GM21526 (cell line): ENCODE data around the gene TPH2.
A peak's percentile ranks its signal among the peaks of the same experiment; 100 is the strongest.

Experiments
- ATAC-seq: cut with Tn5 transposase; IDR thresholded peaks from one replicate; pipeline ENCODE4 v1.9.1; 2021; ENCODE audit warnings: moderate library complexity; ENCODE audit not compliant: unreplicated experiment, low FRiP score

Gene TPH2

DNA sequence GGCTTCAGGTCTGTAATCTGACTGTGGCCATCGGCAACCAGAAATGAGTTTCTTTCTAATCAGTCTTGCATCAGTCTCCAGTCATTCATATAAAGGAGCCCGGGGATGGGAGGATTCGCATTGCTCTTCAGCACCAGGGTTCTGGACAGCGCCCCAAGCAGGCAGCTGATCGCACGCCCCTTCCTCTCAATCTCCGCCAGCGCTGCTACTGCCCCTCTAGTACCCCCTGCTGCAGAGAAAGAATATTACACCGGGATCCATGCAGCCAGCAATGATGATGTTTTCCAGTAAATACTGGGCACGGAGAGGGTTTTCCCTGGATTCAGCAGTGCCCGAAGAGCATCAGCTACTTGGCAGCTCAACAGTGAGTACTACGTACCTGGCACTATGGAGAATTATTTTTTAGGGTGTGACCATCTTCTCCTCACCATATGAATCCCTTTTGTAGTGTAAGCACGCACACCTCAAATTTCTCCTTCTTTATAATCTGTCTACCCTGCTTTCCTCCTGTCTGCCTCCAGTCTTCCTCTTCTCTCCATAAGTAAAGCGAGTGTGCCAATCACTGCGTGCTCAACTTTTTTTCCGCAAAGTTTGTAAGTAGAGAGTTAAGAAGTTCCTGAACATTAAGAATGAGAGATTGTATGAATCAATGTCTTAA lies at the start of gene TPH2:
TSS of gene TPH2 (plus strand) at position 118 of the 658 bp plus-strand sequence. CDS start at position 260, 142 bp downstream.
- peak; percentile 73 for ATAC-seq

DNA sequence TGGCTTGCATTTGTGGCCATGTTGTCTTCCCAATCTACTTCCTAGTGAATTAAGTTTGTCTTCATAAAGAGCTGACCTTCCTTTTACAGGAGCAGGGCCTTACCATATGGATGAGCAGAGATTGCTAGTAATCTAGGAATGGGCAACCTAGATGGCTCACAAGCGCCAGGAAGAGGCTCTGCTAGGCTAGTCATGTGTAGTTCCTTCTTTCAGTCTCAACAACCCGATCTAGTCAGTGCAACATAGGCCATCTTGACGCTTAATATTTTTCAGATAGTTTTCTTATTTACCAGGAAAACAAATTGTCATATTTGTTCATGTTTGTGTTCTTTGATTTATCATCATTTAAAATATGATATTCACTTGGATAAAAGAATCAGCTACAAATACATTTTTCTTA lies 48.2 kb upstream of the TPH2 start:
- no peak for ATAC-seq

- ATAC-seq: no peak
Measured at GRCh38 chr12:71892059-71892458, 46.6 kb upstream of the TPH2 start.

GRCh38 chr12:71896205-71896882 lies 42.3 kb upstream of the TPH2 start:
- ATAC-seq: no peak

- no peak for ATAC-seq
Measured at GRCh38 chr12:71900091-71900490, 38.6 kb upstream of the TPH2 start.

GRCh38 chr12:71904629-71905028 lies 34.0 kb upstream of the TPH2 start:
- no peak for ATAC-seq

DNA sequence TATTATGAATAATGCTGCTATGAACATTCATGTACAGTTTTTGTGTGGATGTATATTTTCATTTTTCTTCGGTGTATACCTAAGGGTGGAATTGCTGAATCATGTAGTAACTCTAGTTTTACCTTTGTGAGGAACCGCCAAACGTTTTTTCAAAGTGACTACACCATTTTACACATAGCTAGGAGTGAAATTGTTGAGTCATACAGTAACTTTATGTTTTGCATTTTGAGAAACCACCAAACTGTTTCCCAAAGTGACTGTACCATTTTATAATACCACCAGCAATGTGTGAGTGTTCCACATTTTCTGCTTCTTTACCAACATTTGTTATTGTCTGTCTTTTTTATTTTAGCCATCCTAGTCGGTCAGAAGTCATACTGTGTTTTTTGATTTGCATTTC lies 3.1 kb upstream of the TPH2 start:
- ATAC-seq: peak; percentile 74

GRCh38 chr12:71940068-71940467 lies 1.4 kb downstream of the TPH2 start:
- no peak for ATAC-seq

- no peak for ATAC-seq
Measured at GRCh38 chr12:71941174-71941573, 2.5 kb downstream of the TPH2 start.

DNA sequence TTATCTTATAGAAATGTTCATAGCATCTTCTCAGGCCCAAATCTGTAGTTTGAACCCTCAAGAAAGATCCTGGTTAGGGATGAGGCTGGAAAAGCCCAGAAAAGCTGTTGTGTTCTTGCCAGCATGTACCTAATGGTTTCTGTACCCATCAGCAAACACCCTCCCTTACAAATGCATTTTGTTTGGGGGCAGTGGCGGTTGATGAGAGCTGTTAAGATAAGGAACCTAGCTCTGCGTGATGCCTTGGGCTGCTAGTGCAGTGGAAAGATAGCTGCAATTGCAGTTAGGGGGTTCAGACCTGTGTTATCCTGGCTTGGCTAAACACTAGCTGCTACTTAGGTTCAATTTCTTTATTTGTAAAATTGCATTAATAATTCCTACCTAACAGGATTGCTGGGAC lies 3.6 kb downstream of the TPH2 start:
- ATAC-seq: no peak

- no peak for ATAC-seq
Measured at GRCh38 chr12:71942703-71943102, 4.1 kb downstream of the TPH2 start.

GRCh38 chr12:71945121-71945520 lies 6.5 kb downstream of the TPH2 start:
- ATAC-seq: no peak

DNA sequence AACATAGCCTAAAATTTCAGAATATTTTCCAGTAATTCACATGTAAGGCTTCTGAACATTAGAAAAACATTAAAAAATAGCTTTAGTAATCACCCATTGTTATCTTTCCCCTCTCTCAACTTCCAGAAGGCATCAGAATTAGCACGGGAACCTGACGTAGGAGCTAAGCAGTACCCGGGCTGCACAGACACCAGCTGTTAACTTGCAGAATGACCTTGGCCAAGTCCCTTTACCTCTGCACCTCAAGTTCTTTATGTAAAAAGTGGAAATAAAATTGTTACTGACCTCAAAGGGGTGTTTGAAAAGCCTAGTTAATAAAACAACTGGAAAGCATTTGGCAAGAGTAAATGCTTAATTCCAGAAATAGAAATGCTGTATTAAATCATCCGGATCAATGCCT lies 7.2 kb downstream of the TPH2 start:
- no peak for ATAC-seq

- no peak for ATAC-seq
Measured at GRCh38 chr12:71947645-71948105, 9.0 kb downstream of the TPH2 start.

GRCh38 chr12:71948390-71948789 lies 9.7 kb downstream of the TPH2 start:
- ATAC-seq: no peak

- no peak for ATAC-seq
Measured at GRCh38 chr12:71949646-71950045, 11.0 kb downstream of the TPH2 start.

- ATAC-seq: no peak
Measured at GRCh38 chr12:71950404-71950803, 11.8 kb downstream of the TPH2 start.

GRCh38 chr12:71950819-71951218 lies 12.2 kb downstream of the TPH2 start:
- no peak for ATAC-seq

- no peak for ATAC-seq
Measured at GRCh38 chr12:71954083-71954778, 15.6 kb downstream of the TPH2 start.

GRCh38 chr12:71954861-71955260 lies 16.2 kb downstream of the TPH2 start:
- no peak for ATAC-seq

GRCh38 chr12:71955970-71956369 lies 17.3 kb downstream of the TPH2 start:
- no peak for ATAC-seq

DNA sequence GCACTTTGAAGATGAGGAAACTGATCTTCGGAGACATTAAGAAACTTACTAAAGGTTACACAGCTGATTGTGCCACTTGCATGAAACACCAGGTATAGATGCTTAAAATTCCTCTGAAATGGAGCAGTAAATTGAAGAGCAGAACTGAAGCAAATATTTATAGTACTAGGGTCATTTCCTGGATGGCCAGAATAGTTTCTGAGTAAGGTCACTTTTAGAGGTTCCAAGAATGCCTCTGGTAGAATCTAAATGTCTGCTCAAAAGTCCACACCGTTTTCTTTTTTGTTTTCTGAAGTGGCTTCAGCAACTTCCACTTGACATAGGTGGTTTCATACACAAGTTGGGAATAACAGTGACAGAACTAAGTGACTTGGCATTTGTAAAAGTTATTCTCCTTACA lies 19.4 kb downstream of the TPH2 start:
- no peak for ATAC-seq
